Measurements from ENCODE around the gene STOML2. TPM values are rescaled to one million over a fixed set of nuclear protein-coding genes. Genes with fewer than 3 reads are reported as not detected.

Gene STOML2
- total RNA-seq, 1 donor from 2014 or later: 98.2 TPM

DNA sequence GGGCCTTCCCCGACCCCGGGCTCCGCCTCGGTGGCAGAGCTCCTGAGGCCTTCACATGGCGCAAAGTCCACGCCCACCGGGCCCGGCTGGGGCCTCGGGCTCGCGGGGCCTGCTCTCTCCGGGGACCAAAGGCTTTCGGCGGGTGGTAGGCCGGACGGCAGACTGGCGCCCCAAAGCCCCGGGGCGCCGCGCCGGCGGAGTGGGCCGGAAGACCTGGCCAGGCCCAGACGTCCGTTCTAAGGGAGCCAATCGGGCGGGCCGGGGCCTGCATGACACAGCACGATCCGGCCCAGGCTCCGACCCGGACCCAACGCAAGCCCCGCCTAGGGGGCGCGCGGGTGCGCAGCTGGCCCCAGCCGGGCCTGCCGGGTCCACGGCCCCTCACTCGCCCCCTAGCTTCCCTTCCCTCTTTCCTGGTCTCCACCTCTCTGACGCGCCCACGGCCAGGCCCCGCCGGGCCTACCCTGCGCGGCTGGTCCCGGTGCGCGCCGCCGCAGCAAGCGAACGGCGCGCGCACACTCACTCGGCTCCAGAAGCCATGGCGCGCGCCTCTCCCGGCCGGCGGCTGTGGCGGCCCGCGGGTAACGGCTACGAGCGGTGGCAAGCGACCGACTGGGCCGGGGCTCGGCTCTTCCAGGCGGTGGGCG is 31.0 kb downstream of the STOML2 start:
- Histone ChIP-seq H3K36me3 (peaks cover 0 to 13% of the 10 kb centered on the region in 2 donors), H3K4me1 (peaks cover 42% of the 10 kb centered on the region), H3K27ac (peak overlapping the region; percentile 96), H3K27me3 (no peaks in the 10 kb centered on the region), H3K9me3 (no peaks in the 10 kb centered on the region), H3K4me3 (peak overlapping the region; percentile 68 to 74)
- TF ChIP-seq POLR2AphosphoS5 (IDR thresholded peaks at IDR 0.05; ENCODE audit: insufficient read depth in 1 of 2, low read depth in 1 of 2) (no peak), POLR2A (IDR thresholded peaks at IDR 0.05) (peak in 1 of 2 donors; percentile 15)
- TF ChIP-seq, protein P1, sequence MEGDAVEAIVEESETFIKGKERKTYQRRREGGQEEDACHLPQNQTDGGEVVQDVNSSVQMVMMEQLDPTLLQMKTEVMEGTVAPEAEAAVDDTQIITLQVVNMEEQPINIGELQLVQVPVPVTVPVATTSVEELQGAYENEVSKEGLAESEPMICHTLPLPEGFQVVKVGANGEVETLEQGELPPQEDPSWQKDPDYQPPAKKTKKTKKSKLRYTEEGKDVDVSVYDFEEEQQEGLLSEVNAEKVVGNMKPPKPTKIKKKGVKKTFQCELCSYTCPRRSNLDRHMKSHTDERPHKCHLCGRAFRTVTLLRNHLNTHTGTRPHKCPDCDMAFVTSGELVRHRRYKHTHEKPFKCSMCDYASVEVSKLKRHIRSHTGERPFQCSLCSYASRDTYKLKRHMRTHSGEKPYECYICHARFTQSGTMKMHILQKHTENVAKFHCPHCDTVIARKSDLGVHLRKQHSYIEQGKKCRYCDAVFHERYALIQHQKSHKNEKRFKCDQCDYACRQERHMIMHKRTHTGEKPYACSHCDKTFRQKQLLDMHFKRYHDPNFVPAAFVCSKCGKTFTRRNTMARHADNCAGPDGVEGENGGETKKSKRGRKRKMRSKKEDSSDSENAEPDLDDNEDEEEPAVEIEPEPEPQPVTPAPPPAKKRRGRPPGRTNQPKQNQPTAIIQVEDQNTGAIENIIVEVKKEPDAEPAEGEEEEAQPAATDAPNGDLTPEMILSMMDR (IDR thresholded peaks at IDR 0.05): peak in 1 of 3 experiments; percentile 7
- intact Hi-C loops (cut with DNase I): no loop called here
- DNase-seq (ENCODE audit: extremely low spot score in 2 of 2): no peak

DNA sequence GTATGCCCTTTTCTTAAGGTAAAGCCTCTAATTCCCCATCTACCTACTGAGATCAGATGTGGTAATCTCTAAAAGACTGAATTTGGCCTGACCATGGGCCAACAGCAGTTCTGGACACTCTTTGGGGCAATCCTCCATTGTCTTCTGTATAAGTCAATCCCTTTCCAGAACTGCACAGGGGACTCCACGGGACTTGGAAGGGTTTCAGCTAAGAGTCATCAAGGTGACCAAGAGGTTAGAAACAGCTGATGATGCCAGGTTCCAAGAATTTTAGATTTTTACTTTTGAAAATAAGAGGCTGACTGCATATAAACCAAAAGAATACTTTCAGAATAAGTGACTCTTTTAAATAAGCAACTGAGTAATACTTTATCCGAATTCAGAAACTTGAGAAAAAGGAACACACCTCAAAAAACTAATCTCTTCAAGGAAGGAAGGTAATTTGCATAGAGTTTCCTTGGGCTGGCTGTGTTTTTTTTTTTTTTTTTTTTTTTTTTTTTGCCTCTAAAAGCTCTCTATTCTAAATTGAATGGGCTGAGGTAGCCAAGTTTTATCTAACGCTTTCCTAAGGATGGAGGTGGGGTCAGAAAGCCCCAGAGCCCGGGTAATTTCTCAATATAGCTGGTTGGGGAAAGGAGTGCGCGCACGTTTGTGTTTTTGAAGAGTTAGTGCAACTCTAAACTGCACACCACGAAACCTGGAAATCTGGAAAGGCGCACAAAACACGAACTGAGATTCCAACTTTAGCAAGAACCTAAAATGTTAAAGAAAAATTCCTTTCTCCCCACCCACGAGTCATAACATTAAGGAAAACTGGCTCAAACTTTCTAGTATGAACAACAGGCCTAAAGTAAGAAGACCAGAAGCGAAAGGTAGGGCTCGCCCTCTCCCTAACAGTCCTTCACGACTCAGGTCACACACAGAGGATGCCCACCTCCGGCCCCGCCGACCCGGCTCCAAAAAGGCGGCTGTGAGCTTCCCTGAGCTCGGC is 31.8 kb downstream of the STOML2 start:
- peak overlapping the region; percentile 96 for H3K27ac ChIP-seq
- TF ChIP-seq POLR2AphosphoS5 (IDR thresholded peaks at IDR 0.05; ENCODE audit: insufficient read depth in 1 of 2, low read depth in 1 of 2) (no peak), POLR2A (IDR thresholded peaks at IDR 0.05) (no peak)
- TF ChIP-seq, protein P1 (IDR thresholded peaks at IDR 0.05): no peak
- H3K27me3 ChIP-seq: no peaks in the 10 kb centered on the region
- H3K36me3 ChIP-seq: peaks cover 0 to 21% of the 10 kb centered on the region in 2 donors
- H3K4me3 ChIP-seq: peak overlapping the region; percentile 68 to 74
- no peaks in the 10 kb centered on the region for H3K9me3 ChIP-seq
- peaks cover 42% of the 10 kb centered on the region for H3K4me1 ChIP-seq
- intact Hi-C loops (cut with DNase I): no loop called here
- no peak for DNase-seq (ENCODE audit: extremely low spot score in 2 of 2)

DNA sequence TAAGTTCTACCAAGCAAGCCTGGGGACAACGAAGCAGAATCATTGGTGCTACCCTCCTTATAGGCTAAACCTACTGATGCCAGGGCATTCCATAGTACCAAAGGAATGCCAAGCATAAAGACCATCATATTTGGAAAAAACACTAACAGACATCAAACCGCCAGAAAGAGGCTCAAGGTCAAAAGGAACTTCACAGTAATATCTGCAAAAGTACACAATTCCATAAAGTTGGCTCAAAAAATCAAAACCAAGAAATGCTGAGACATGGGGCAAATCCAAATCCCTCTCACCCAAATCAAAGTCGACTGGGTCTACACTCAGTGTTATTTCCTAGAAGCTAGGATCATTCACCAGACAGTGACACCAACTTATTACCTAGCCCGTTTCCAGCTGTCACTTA is 33.9 kb downstream of the STOML2 start:
- Histone ChIP-seq H3K4me3 (no peak overlapping the region), H3K4me1 (peaks cover 42% of the 10 kb centered on the region), H3K9me3 (no peaks in the 10 kb centered on the region), H3K36me3 (peaks cover 7 to 42% of the 10 kb centered on the region in 2 donors), H3K27ac (no peak overlapping the region), H3K27me3 (no peaks in the 10 kb centered on the region)
- intact Hi-C loops (cut with DNase I): no loop called here
- TF ChIP-seq, protein P1 (IDR thresholded peaks at IDR 0.05): no peak
- TF ChIP-seq POLR2AphosphoS5 (IDR thresholded peaks at IDR 0.05; ENCODE audit: insufficient read depth in 1 of 2, low read depth in 1 of 2) (no peak), POLR2A (IDR thresholded peaks at IDR 0.05) (no peak)
- DNase-seq (ENCODE audit: extremely low spot score in 2 of 2): no peak

DNA sequence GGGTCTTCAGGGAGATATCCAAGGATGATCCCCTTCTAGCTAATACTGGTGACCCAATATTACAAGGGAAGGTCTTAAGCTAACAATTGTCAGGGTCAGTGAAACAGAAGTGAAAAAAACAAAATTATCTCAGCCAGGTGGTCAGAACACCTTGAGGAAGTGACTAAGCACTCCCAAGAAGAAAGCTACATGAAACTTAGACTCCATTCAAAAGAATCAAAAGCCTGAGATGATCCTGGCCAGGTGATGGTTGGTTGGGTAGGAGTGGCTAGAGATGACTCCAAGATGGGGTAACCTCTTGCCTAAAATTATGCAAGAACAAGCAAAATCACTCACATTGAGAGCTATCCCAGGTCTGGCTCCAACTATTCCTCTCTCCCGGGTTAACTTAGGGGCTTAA is 35.9 kb downstream of the STOML2 start:
- Histone ChIP-seq H3K27me3 (no peaks in the 10 kb centered on the region), H3K27ac (no peak overlapping the region), H3K4me3 (no peak overlapping the region), H3K36me3 (peaks cover 7 to 62% of the 10 kb centered on the region in 2 donors), H3K4me1 (peaks cover 36% of the 10 kb centered on the region), H3K9me3 (no peaks in the 10 kb centered on the region)
- intact Hi-C loops (cut with DNase I): no loop called here
- DNase-seq (ENCODE audit: extremely low spot score in 2 of 2): no peak
- no peak for TF ChIP-seq POLR2A (IDR thresholded peaks at IDR 0.05)
- TF ChIP-seq, protein P1 (IDR thresholded peaks at IDR 0.05): no peak
- no peak for TF ChIP-seq POLR2AphosphoS5 (IDR thresholded peaks at IDR 0.05; ENCODE audit: insufficient read depth in 1 of 2, low read depth in 1 of 2)
